Activated CD4-positive, alpha-beta T cell treated with anti-CD3 and anti-CD28 coated beads, Interleukin-2, amount 50 U/mL, for 24 hours (primary cell): ENCODE results near the gene DEFB118.
"Not testable (repeated sequence)": the region's sequence is repeated elsewhere in the genome, so short reads cannot be mapped to it uniquely, and the experiment has no call there.

Experiments
- DNase-seq, 2 donors: peaks; one replicate each; pipeline ENCODE4 v3.0.0-alpha.2; 2020; ENCODE audit warnings: low read depth in 1 of 2, low spot score in 1 of 2

The DEFB118 gene, protein sequence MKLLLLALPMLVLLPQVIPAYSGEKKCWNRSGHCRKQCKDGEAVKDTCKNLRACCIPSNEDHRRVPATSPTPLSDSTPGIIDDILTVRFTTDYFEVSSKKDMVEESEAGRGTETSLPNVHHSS

DNA sequence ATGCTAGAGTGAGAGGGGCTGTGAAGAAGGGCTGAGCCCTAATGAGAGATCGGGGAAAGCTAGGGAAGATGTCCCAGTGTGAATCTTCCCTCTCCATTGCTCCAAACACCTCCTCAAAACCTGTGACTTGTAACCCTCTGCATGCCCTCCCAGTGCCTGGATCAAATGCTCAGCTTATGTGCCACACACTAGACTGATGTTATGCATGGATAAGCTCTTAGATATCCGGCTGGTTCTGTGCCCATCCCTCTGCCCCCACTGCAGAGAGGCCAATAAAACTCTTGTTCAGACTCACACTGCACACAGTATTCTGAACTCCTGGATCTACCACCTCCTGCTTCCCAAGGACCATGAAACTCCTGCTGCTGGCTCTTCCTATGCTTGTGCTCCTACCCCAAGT lies at the start of gene DEFB118:
Gene DEFB118, plus strand, starts transcription at position 301 of the 400 bp plus-strand sequence. Its CDS starts 50 bp downstream, at position 351.
- DNase-seq = no peak

DNA sequence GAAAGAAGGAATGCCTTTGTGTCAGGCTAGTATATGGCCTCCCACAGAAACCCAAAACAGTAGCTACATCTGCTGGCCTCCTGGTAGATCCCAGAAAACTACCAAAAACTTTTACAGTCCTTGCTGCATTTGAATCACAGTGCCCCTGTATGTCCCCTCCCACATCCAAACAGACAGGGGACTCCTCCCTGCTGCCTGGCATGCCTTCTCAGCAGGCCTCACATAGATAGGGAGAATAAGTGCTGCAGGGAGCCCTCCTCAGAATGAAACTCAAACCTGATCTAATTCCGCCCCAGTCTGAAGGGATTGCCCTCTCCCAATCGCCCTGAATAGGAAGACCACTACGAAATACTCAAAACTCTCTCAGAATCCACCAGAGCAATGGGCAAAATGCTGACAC lies 45.9 kb upstream of the DEFB118 start:
- DNase-seq = no peak

DNA sequence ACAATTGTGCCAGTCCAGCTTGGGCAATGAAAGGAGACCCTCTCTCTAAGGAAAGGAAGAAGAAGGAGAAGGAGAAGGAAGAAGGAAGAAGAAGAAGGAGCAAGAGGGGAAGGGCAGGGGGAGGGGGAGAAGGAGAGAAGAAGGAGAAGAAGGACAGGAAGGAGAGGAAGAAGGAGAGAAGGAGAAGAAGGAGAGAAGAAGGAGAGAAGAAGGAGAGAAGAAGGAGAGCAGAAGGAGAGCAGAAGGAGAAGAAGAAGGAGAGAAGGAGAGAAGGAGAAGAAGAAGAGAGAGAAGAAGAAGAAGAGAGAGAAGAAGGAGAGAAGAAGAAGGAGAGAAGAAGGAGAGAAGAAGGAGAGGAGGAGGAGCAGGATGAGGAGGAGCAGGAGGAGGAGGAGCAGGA lies 37.5 kb upstream of the DEFB118 start:
- no peak for DNase-seq

DNA sequence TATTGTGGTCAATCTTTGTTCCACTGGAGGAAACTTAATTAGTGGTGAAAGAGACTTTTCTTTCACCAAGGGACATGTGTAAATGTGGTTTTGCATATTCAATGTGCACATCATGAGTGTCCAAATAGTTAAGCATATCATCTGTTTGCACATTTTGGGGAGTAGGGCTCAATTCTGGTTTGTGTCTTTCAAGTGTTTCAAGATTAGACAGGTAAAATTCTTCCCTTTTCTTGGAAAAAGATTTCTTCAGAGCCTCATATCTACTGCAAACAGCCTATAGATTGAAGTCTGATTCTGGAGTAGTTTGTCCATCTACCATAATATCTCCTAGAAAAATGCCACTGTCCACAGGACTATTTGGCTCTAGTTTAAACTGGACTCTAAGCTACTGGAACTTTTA lies 26.9 kb upstream of the DEFB118 start:
- DNase-seq = no peak

GRCh38 chr20:31355981-31356380 lies 12.4 kb upstream of the DEFB118 start:
- DNase-seq = no peak

DNA sequence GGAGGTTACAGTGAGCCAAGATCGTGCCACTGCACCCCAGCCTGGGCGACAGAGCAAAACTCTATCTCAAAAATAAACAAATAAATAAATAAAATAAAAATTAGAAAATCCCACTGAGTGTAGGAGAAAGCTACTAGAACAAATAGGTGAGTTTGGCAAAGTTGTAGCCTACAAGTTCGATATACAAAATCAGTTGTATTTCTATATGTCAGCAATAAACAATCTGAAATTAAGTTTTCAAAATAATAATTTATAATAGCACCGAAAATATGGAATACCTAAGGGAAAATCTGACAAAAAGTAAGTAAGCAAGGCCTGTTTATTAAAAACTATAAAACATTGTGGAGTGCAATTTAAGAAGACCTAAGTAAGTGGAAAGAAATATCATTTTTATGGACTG lies 5.1 kb upstream of the DEFB118 start:
- DNase-seq = no peak

DNA sequence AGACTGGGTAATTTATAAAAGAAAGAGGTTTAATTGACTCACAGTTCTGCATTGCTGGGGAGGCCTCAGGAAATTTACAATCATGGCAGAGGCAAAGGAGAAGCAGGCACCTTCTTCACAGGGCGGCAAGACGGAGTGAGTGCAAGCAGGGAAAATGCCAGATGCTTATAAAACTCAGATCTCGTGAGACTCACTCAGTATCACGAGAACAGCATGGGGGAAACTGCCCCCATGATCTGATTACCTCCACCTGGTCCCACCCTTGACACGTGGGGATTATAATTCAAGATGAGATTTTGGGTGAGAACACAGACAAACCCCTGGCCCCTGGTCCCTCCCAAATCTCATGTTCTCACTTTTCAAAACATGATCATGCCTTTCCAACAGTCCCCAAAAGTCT lies 4.1 kb upstream of the DEFB118 start:
- not testable (repeated sequence) for DNase-seq

GRCh38 chr20:31374346-31374745 lies 5.9 kb downstream of the DEFB118 start:
- no peak for DNase-seq

GRCh38 chr20:31390490-31390889 lies 22.1 kb downstream of the DEFB118 start, which contains the start of gene DEFB119:
DEFB119 (minus strand) TSS chr20:31390590; CDS start chr20:31390483, 107 bp downstream.
- no peak for DNase-seq

DNA sequence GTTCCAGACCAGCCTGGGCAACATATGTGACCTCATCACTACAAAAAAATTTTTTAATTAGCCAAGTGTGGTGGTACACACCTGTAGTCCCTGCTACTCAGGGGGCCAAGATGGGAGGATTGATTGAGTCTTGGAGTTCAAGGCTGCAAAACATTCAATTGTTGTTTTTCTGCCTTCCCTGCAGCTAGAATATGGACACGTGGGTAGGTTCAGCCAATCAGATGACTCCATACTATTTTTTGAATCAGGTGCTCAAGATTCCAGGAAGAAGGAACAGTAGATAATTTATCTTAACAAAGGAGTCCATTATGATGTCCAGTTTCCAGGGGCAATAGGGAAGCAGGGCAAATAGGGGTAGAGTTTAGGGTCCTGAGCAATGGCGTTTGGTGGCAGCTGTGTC lies 24.4 kb downstream of the DEFB118 start:
- no peak for DNase-seq

DNA sequence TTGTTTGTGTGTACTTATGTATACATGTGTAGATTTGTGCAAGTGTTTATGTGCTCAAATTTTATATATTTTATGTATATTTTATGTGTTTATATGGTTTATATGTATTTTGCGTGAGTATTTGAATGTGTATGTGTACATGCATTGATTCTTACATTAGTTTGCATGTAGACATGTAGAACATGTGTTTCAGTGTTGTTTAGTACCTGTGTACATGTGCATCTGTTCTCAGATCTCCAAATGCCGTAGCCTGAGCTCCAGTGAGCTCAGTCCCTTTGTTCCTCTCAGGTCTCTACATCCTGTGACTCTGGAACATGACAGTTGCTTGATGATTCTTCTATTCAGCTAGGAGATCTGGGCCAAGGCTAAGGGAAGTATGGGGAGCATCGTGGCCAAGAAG lies 26.5 kb downstream of the DEFB118 start:
- DNase-seq = no peak

GRCh38 chr20:31403886-31404285 lies 35.5 kb downstream of the DEFB118 start:
- DNase-seq = no peak

DNA sequence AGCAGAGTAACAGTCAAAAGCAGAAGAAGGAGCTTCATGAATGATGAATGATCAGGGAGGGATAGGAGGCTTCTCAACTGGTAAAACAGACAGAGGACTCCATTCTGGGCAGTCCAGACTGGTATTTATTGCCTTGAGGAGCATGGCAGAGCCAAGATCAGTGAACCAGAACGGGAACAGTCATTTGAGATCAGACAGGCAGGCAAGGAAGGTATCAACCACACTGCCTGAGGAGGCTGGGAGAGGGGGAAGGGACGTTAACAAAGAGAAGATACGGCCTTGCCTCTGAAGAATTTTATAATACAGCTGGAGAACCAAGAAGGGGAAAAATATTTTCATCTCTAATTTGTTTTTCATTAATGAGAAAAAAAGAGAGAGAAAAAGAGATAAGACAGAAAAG lies 37.7 kb downstream of the DEFB118 start, which contains the start of gene DEFB121:
Gene DEFB121, minus strand, starts transcription at position 101 of the 400 bp plus-strand sequence. Its CDS starts 63 bp downstream, at position 38.
- no peak for DNase-seq

DNA sequence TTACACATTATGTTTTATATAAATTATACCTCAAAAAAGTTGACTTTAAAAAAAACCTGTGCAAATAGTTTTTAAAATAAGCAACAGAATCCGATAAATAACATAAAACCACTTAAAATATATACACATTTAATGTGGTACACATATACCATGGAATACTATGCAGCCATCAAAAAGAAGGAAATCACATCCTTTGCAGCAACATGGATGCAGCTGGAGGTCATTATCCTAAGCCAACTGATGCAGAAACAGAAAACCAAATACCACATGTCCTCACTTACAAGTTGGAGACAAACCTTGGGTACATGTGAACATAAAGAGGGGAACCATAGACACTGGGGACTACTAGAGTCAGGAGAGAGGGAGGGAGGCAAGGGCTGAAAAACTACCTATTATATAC lies 41.6 kb downstream of the DEFB118 start:
- DNase-seq = no peak

DNA sequence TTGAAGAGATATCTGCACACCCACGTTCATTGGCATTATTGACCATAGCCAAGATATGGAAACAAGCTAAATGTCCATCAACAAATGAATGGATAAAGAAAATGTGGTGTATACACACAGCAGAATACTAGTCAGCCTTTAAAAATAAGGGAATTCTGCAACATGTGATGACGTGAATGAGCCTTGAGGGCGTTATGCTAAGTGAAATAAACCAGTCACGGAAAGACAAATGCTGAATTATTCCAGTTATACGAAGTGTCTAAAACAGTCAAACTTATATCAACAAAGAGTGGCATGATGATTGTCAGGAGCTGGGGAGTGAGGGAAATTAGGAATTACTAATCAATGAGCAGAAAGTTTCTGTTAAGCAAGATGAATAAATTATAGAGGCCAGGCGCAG lies 46.0 kb downstream of the DEFB118 start:
- DNase-seq = no peak

DNA sequence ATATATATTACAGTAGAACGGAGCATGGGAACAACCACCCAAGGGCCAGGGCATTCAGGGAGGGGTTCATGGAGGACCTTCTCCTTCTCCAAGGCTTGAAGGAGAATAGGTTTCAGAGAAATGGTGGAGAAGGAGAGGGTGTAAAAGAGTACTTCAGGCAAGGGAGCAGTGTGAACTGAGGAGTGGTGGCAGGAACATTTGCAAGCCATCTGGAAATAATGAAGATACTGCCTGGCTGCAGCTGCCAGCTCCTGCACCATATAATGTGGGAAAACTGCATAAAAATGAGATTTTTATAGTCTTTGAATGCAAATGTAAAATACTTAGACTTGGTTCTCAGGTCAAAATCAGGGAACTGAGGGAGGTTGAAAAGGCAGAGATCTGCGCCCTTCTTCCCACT lies 47.3 kb downstream of the DEFB118 start:
- no peak for DNase-seq

- no peak for DNase-seq
Measured at GRCh38 chr20:31418307-31418706, 49.9 kb downstream of the DEFB118 start.
